Hindlimb muscle (tissue), 1 donor: ENCODE data around the gene CSGALNACT2. TPM values are rescaled to one million over a fixed set of nuclear protein-coding genes. Genes with fewer than 3 reads are reported as not detected.

Source experiments
- DNase-seq: peaks from one replicate; pipeline ENCODE4 v3.0.0-alpha.2; 2013
- polyA plus RNA-seq: library from polyadenylated mRNA; unstranded; fragments of 120-200 nt; gene quantifications from one replicate; pipeline ENCODE4 v1.2.1, GENCODE V29; 2013; ENCODE audit not compliant: insufficient read length

Gene CSGALNACT2
- polyA plus RNA-seq, 1 donor, result 24.2 TPM

- DNase-seq, result no peak
These were observed 13.5 kb upstream of the CSGALNACT2 start for GRCh38 chr10:43124574-43125273.

GRCh38 chr10:43125274-43125845 is 12.9 kb upstream of the CSGALNACT2 start:
- DNase-seq, result no peak

GRCh38 chr10:43125881-43126731 is 12.1 kb upstream of the CSGALNACT2 start:
- DNase-seq, result no peak

GRCh38 chr10:43126759-43127424 is 11.4 kb upstream of the CSGALNACT2 start:
- DNase-seq, result no peak

- no peak for DNase-seq
These were observed 10.8 kb upstream of the CSGALNACT2 start for GRCh38 chr10:43127442-43127841.

GRCh38 chr10:43128331-43128730 is 9.9 kb upstream of the CSGALNACT2 start:
- DNase-seq, result no peak

- DNase-seq, result no peak
These were observed 9.1 kb upstream of the CSGALNACT2 start for GRCh38 chr10:43128958-43129706.

GRCh38 chr10:43130770-43131171 is 7.5 kb upstream of the CSGALNACT2 start:
- no peak for DNase-seq

- no peak for DNase-seq
These were observed 7.0 kb upstream of the CSGALNACT2 start for GRCh38 chr10:43131256-43131655.

GRCh38 chr10:43131906-43132305 is 6.3 kb upstream of the CSGALNACT2 start:
- no peak for DNase-seq

GRCh38 chr10:43132867-43133787 is 5.1 kb upstream of the CSGALNACT2 start:
- DNase-seq, result no peak

- no peak for DNase-seq
These were observed 3.9 kb upstream of the CSGALNACT2 start for GRCh38 chr10:43134126-43134905.

GRCh38 chr10:43135064-43135463 is 3.2 kb upstream of the CSGALNACT2 start:
- DNase-seq, result no peak

GRCh38 chr10:43135656-43136055 is 2.6 kb upstream of the CSGALNACT2 start:
- DNase-seq, result no peak

GRCh38 chr10:43136432-43136831 is 1.8 kb upstream of the CSGALNACT2 start:
- no peak for DNase-seq

- no peak for DNase-seq
These were observed 1.1 kb upstream of the CSGALNACT2 start for GRCh38 chr10:43136995-43137716.

- peak; percentile 83 for DNase-seq
These were observed 576 bp upstream of the CSGALNACT2 start for GRCh38 chr10:43137717-43138020.

- DNase-seq, result peak; percentile 38
These were observed 554 bp downstream of the CSGALNACT2 start for GRCh38 chr10:43138757-43139241.

- no peak for DNase-seq
These were observed 3.2 kb downstream of the CSGALNACT2 start for GRCh38 chr10:43141421-43141820.

- DNase-seq, result no peak
These were observed 7.1 kb downstream of the CSGALNACT2 start for GRCh38 chr10:43145311-43145710.
